Measurements from ENCODE around the gene CIAO1. TPM values are rescaled to one million over a fixed set of nuclear protein-coding genes. Genes with fewer than 3 reads are reported as not detected.

The CIAO1 gene
- total and polyA plus RNA-seq, 2 donors (not counting 1 experiment from before 2014, with no cell fraction given), result 74.8 to 85.4 TPM

DNA sequence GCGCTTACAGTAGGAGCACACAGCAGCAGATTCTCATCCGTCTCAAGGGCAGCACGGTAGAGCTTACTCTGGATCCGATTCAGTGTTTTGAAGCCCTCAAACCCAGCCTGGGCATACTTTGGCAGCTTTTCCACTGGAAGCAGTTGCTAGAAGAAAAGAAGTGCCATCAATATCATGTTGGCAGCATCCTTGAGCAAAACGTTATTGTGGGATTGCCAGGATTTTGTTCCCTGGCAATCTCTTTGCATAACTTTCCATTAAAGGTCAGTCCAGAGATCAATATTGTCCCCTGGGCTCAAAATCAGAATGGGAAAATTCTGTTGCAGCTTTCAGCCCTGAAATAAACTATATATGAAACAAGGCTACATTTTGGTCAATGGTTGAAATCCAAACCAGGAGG lies 30.9 kb downstream of the CIAO1 start:
- no peak overlapping the region for H3K9ac ChIP-seq (ENCODE audit: low read length)
- TF ChIP-seq EZH2 (IDR thresholded peaks at IDR 0.05; ENCODE audit: borderline replicate concordance, insufficient read depth, low read depth, low read length, poor library complexity, severe bottlenecking), result no peak
- TF ChIP-seq, protein P1, sequence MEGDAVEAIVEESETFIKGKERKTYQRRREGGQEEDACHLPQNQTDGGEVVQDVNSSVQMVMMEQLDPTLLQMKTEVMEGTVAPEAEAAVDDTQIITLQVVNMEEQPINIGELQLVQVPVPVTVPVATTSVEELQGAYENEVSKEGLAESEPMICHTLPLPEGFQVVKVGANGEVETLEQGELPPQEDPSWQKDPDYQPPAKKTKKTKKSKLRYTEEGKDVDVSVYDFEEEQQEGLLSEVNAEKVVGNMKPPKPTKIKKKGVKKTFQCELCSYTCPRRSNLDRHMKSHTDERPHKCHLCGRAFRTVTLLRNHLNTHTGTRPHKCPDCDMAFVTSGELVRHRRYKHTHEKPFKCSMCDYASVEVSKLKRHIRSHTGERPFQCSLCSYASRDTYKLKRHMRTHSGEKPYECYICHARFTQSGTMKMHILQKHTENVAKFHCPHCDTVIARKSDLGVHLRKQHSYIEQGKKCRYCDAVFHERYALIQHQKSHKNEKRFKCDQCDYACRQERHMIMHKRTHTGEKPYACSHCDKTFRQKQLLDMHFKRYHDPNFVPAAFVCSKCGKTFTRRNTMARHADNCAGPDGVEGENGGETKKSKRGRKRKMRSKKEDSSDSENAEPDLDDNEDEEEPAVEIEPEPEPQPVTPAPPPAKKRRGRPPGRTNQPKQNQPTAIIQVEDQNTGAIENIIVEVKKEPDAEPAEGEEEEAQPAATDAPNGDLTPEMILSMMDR (IDR thresholded peaks at IDR 0.05), result no peak
- H3K36me3 ChIP-seq (replicated peaks in 1 of 2; ENCODE audit: control extremely low read depth in 1 of 2, control insufficient read depth in 1 of 2, extremely low read depth in 1 of 2, insufficient read depth in 2 of 2, low read length in 1 of 2), result peaks cover 3 to 95% of the 10 kb centered on the region in 2 experiments
- Mint-ChIP-seq H3K4me3 (no peak overlapping the region), H3K9me3 (ENCODE audit: insufficient read depth) (no peaks in the 10 kb centered on the region), H3K27ac (no peak overlapping the region), H3K4me1 (peaks cover 11% of the 10 kb centered on the region), H3K27me3 (no peaks in the 10 kb centered on the region)
- peaks cover 47% of the 10 kb centered on the region for H4K20me1 ChIP-seq (ENCODE audit: control insufficient read depth, insufficient read depth, low read length, poor library complexity, severe bottlenecking)
- no peaks in the 10 kb centered on the region for H3K27me3 ChIP-seq (replicated peaks in 1 of 4; ENCODE audit: control extremely low read depth in 1 of 4, control insufficient read depth in 3 of 4, insufficient read depth in 4 of 4, low read length in 3 of 4)
- 94% methylated on average over 5 of the region's 5 CpGs for WGBS (ENCODE audit: insufficient coverage)
- no peak overlapping the region for H3K27ac ChIP-seq (ENCODE audit: low read length in 2 of 2)
- H3K9me3 ChIP-seq (ENCODE audit: control extremely low read depth in 1 of 3, control insufficient read depth in 2 of 3, insufficient read depth in 1 of 3, low read length in 2 of 3), result no peaks in the 10 kb centered on the region
- POLR2A ChIA-PET, result interaction anchor here (0.7 kb wide), 1 partner anchor 257 kb away, joined by 4 read pairs; no protein-coding TSS in a partner anchor
- peaks cover 15% of the 10 kb centered on the region for H3K79me2 ChIP-seq (ENCODE audit: control insufficient read depth, insufficient read depth, low read length)
- H3K4me2 ChIP-seq (replicated peaks; ENCODE audit: low read depth, low read length, poor library complexity, severe bottlenecking), result no peak overlapping the region
- no peak for DNase-seq
- H2AFZ ChIP-seq (ENCODE audit: insufficient read depth, low read depth, low read length, poor library complexity, severe bottlenecking), result no peak overlapping the region
- no peak overlapping the region for H3K4me3 ChIP-seq (ENCODE audit: control extremely low read depth in 1 of 5, extremely low read depth in 1 of 5, insufficient read depth in 1 of 5, low read depth in 2 of 5, low read length in 4 of 5)
- CTCF ChIA-PET, result interaction anchor here (1.2 kb wide), 1 partner anchor 158 kb away, joined by 4 read pairs; no protein-coding TSS in a partner anchor
- ATAC-seq (ENCODE audit: low read depth), result no peak
- intact Hi-C loops (cut with micrococcal nuclease), result no loop called here
- no peaks in the 10 kb centered on the region for H3K4me1 ChIP-seq (ENCODE audit: control insufficient read depth in 2 of 2, insufficient read depth in 2 of 2, low read length in 2 of 2)

DNA sequence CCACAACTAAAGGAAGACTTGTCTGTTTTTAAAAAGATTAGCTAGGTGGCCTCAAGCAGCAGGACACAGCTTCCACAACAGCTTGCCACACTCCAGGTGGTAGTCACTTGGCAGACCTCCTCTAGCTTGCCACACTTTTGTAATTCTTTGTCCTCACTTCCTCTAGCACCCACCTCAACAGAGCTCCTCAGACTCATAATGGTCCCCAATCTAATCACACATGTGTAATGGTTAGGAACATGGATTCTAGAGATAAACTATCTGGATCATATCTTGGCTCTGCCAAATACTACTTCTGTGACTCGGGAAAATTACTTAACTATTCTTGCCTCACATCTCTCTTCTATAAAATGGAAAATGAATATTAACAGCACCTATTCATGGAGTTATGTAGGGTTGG lies 35.8 kb downstream of the CIAO1 start:
- no peak overlapping the region for H3K4me3 Mint-ChIP-seq
- ChIA-PET POLR2A (interaction anchor here (0.6 kb wide), 1 partner anchor 91 kb away, joined by 5 read pairs; no protein-coding TSS in a partner anchor), CTCF (interaction anchor here (1.1 to 1.2 kb wide), 2 partner anchors 12 to 44 kb away, joined by 3 read pairs; no protein-coding TSS in a partner anchor)
- no peak for TF ChIP-seq EZH2 (IDR thresholded peaks at IDR 0.05; ENCODE audit: borderline replicate concordance, insufficient read depth, low read depth, low read length, poor library complexity, severe bottlenecking)
- TF ChIP-seq, protein P1 (IDR thresholded peaks at IDR 0.05), result no peak
- Histone ChIP-seq H3K27me3 (replicated peaks in 1 of 4; ENCODE audit: control extremely low read depth in 1 of 4, control insufficient read depth in 3 of 4, insufficient read depth in 4 of 4, low read length in 3 of 4) (no peaks in the 10 kb centered on the region), H2AFZ (ENCODE audit: insufficient read depth, low read depth, low read length, poor library complexity, severe bottlenecking) (no peak overlapping the region), H3K9me3 (ENCODE audit: control extremely low read depth in 1 of 3, control insufficient read depth in 2 of 3, insufficient read depth in 1 of 3, low read length in 2 of 3) (no peaks in the 10 kb centered on the region), H3K27ac (ENCODE audit: low read length in 2 of 2) (no peak overlapping the region), H3K36me3 (replicated peaks in 1 of 2; ENCODE audit: control extremely low read depth in 1 of 2, control insufficient read depth in 1 of 2, extremely low read depth in 1 of 2, insufficient read depth in 2 of 2, low read length in 1 of 2) (peaks cover 0 to 75% of the 10 kb centered on the region in 2 experiments), H3K79me2 (ENCODE audit: control insufficient read depth, insufficient read depth, low read length) (peaks cover 60% of the 10 kb centered on the region), H4K20me1 (ENCODE audit: control insufficient read depth, insufficient read depth, low read length, poor library complexity, severe bottlenecking) (peaks cover 62% of the 10 kb centered on the region), H3K4me3 (ENCODE audit: control extremely low read depth in 1 of 5, extremely low read depth in 1 of 5, insufficient read depth in 1 of 5, low read depth in 2 of 5, low read length in 4 of 5) (no peak overlapping the region), H3K9ac (ENCODE audit: low read length) (no peak overlapping the region), H3K4me1 (ENCODE audit: control insufficient read depth in 2 of 2, insufficient read depth in 2 of 2, low read length in 2 of 2) (peaks cover 18 to 22% of the 10 kb centered on the region in 2 donors), H3K4me2 (replicated peaks; ENCODE audit: low read depth, low read length, poor library complexity, severe bottlenecking) (no peak overlapping the region)
- intact Hi-C loops (cut with micrococcal nuclease), result no loop called here
- H3K9me3 Mint-ChIP-seq (ENCODE audit: insufficient read depth), result no peaks in the 10 kb centered on the region
- ATAC-seq (ENCODE audit: low read depth) (no peak), DNase-seq (no peak)
- WGBS (ENCODE audit: insufficient coverage), result no CpG with 5 or more reads among the region's 1 CpG
- no peaks in the 10 kb centered on the region for H3K27me3 Mint-ChIP-seq
- no peak overlapping the region for H3K27ac Mint-ChIP-seq
- peaks cover 51% of the 10 kb centered on the region for H3K4me1 Mint-ChIP-seq
